Glomerular visceral epithelial cell (primary cell): Measurements from ENCODE around the gene PRDM16.

ENCODE experiments used
- DNase-seq: peaks from one replicate; pipeline ENCODE4 v3.0.0-alpha.2; 2016; ENCODE audit errors: extremely low spot score

Gene PRDM16

GRCh38 chr1:3206696-3207095 is 137.7 kb downstream of the PRDM16 start:
- no peak for DNase-seq

- DNase-seq = no peak
These were observed 138.3 kb downstream of the PRDM16 start for GRCh38 chr1:3207217-3207848.

GRCh38 chr1:3208819-3209200 is 139.8 kb downstream of the PRDM16 start:
- no peak for DNase-seq

GRCh38 chr1:3209201-3209600 is 140.2 kb downstream of the PRDM16 start:
- DNase-seq = no peak

- no peak for DNase-seq
These were observed 142.8 kb downstream of the PRDM16 start for GRCh38 chr1:3211582-3212375.

GRCh38 chr1:3212453-3213355 is 143.7 kb downstream of the PRDM16 start:
- DNase-seq = no peak

GRCh38 chr1:3213730-3214129 is 144.7 kb downstream of the PRDM16 start:
- DNase-seq = no peak

GRCh38 chr1:3215198-3216014 is 146.4 kb downstream of the PRDM16 start:
- no peak for DNase-seq

- DNase-seq = no peak
These were observed 147.0 kb downstream of the PRDM16 start for GRCh38 chr1:3216015-3216391.

GRCh38 chr1:3217181-3217641 is 148.2 kb downstream of the PRDM16 start:
- no peak for DNase-seq

GRCh38 chr1:3217979-3218679 is 149.1 kb downstream of the PRDM16 start:
- no peak for DNase-seq

- DNase-seq = peak; percentile 15
These were observed 150.2 kb downstream of the PRDM16 start for GRCh38 chr1:3219005-3219790.

- DNase-seq = no peak
These were observed 150.9 kb downstream of the PRDM16 start for GRCh38 chr1:3219791-3220467.

- no peak for DNase-seq
These were observed 152.4 kb downstream of the PRDM16 start for GRCh38 chr1:3221112-3222041.

- no peak for DNase-seq
These were observed 153.2 kb downstream of the PRDM16 start for GRCh38 chr1:3222042-3222692.

GRCh38 chr1:3225661-3226060 is 156.7 kb downstream of the PRDM16 start:
- DNase-seq = no peak

GRCh38 chr1:3226191-3226590 is 157.2 kb downstream of the PRDM16 start:
- no peak for DNase-seq
